Calu3 (cell line): ENCODE measurements around the gene SCCPDH. TPM values are rescaled to one million over a fixed set of nuclear protein-coding genes. Genes with fewer than 3 reads are reported as not detected.

ENCODE experiments used
- BruUV-seq: library from RNA; stranded (reverse); fragments of 400-500 nt; replicated peaks from 2 replicates; lab custom pipeline; 2021; lab: Mats Ljungman, UMichigan
- CTCF ChIA-PET: fragments of 300-600 bp; sonication (Branson Sonifier 250); formaldehyde crosslinking; loops from one replicate; lab custom pipeline; 2022; ENCODE audit warnings: antibody characterized with exemption; lab: Charles Lee
- DNase-seq: peaks from one replicate; pipeline ENCODE4 v3.0.0; 2022
- H3K27ac Mint-ChIP-seq: one replicate; pipeline ENCODE4 v1.8.0; 2022; ENCODE audit warnings: mixed read lengths; ENCODE audit not compliant: unreplicated experiment
- H3K27me3 Mint-ChIP-seq: one replicate; pipeline ENCODE4 v1.8.0; 2022; ENCODE audit warnings: mixed read lengths; ENCODE audit not compliant: unreplicated experiment
- H3K36me3 Mint-ChIP-seq: one replicate; pipeline ENCODE4 v1.8.0; 2022; ENCODE audit warnings: mild to moderate bottlenecking, moderate library complexity, mixed read lengths; ENCODE audit not compliant: insufficient read depth, unreplicated experiment
- H3K4me1 Mint-ChIP-seq: one replicate; pipeline ENCODE4 v1.8.0; 2022; ENCODE audit warnings: mild to moderate bottlenecking, low read depth, mixed read lengths; ENCODE audit not compliant: unreplicated experiment
- H3K4me3 Mint-ChIP-seq: one replicate; pipeline ENCODE4 v1.8.0; 2022; ENCODE audit warnings: mild to moderate bottlenecking, low read depth, moderate library complexity, mixed read lengths; ENCODE audit not compliant: unreplicated experiment
- H3K9me3 Mint-ChIP-seq: one replicate; pipeline ENCODE4 v1.8.0; 2022; ENCODE audit warnings: low read depth, mixed read lengths; ENCODE audit not compliant: unreplicated experiment
- CTCF ChIP-seq: fragments of 200-600 bp; IDR thresholded peaks from one replicate; pipeline ENCODE4 v1.8.0; 2022; ENCODE audit warnings: antibody characterized with exemption; ENCODE audit not compliant: unreplicated experiment
- intact Hi-C: fragments of 100-400 bp; cut with micrococcal nuclease; formaldehyde crosslinking; loops from one replicate; pipeline ENCODE4 v1.10.0; 2022; ENCODE audit not compliant: unreplicated experiment
- total RNA-seq: library from RNA; stranded (reverse); gene quantifications from 2 replicates; pipeline ENCODE4 v1.2.3, GENCODE V29; 2022

Gene SCCPDH
- total RNA-seq, 1 experiment from 2014 or later: 40.0 TPM

DNA sequence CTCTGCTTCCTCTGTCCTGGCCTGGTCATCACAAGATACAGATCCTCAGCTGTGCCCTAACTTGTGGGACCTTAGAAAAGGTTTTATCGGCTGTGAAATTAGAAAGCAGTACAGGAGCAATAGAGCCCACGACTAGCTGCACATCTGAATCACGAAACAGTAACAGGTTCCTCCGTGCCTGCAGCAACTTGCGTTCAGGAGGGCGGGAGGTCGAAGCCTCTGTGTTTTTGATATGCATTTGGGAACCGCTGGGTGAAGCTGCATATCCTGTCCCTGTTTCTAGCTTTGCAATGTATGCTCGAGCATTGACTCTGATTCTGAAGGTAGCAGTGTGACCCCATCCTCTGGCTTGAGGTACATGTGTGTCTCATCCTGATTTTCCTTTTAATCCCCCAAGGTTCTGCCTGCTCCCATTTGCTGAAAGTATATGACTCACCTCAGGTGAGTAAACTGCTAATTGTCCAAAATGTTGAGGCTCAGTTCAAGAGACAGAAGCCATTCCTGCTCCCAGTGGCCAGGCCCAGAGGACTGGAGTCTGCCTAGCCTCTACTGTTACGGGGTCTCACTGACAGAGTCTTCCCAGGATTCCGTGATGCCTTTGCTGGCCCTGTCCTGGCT, 44.3 kb downstream of the SCCPDH start:
- Mint-ChIP-seq H3K4me3 (no peak overlapping the region), H3K27me3 (no peaks in the 10 kb centered on the region), H3K27ac (no peak overlapping the region), H3K9me3 (no peaks in the 10 kb centered on the region), H3K36me3 (no peaks in the 10 kb centered on the region), H3K4me1 (no peaks in the 10 kb centered on the region)
- intact Hi-C loops: no loop called here
- TF ChIP-seq CTCF: no peak
- no TSS peak for BruUV-seq
- CTCF ChIA-PET: interaction anchor here (0.6 kb wide), 1 partner anchor 69 kb away, joined by 5 read pairs; no protein-coding TSS in a partner anchor
- DNase-seq: no peak

DNA sequence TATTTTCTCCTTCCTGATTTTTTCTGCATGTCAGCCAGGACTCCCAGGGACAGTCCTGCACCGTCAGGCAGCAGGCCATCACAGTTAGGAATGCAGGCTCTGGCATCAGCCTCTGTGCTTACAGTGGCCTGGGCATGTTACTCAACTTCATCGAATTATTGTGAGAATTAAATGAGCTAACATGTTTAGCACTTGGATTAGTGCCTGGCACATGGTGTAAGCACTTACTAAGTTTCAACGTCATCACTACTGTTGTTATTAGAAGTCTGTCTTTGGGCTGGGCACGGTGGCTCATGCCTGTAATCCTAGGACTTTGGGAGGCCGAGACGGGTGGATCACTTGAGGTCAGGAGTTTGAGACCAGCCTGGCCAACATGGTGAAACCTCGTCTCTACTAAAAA, 45.1 kb downstream of the SCCPDH start:
- Mint-ChIP-seq H3K36me3 (no peaks in the 10 kb centered on the region), H3K27ac (no peak overlapping the region), H3K27me3 (no peaks in the 10 kb centered on the region), H3K4me3 (no peak overlapping the region), H3K4me1 (no peaks in the 10 kb centered on the region), H3K9me3 (no peaks in the 10 kb centered on the region)
- TF ChIP-seq CTCF: no peak
- intact Hi-C loops: no loop called here
- BruUV-seq: no TSS peak
- CTCF ChIA-PET: no interaction called here
- DNase-seq: no peak

DNA sequence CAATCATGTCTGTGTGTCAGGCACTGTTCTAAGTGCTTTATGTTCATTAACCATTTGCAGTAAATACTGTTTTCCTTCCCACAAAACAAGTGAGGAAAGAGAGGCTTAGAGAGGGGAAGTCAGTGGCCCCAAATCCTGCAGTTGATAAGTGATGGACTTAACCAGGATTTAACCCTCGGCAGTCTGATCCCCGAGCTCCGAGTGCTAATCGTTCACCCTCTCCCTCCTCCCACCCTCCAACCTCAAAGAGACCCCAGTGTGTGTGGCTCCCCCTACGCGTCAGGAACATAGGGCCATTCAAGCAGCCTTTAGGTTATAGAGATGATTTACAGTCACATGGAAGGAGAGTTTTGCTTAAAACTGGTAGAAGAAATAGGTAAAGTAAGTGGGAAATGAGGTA, 47.2 kb downstream of the SCCPDH start:
- no peak for TF ChIP-seq CTCF

GRCh38 chr1:246772686-246773085, 48.5 kb downstream of the SCCPDH start:
- Mint-ChIP-seq H3K27ac (no peak overlapping the region), H3K27me3 (no peaks in the 10 kb centered on the region), H3K4me1 (no peaks in the 10 kb centered on the region), H3K9me3 (no peaks in the 10 kb centered on the region), H3K36me3 (no peaks in the 10 kb centered on the region), H3K4me3 (no peak overlapping the region)
- BruUV-seq: no TSS peak
- CTCF ChIA-PET: no interaction called here
- DNase-seq: no peak
- intact Hi-C loops: no loop called here
- TF ChIP-seq CTCF: no peak

More for the DNA sequence above, 47.2 kb downstream of the SCCPDH start:
- H3K36me3 Mint-ChIP-seq: no peaks in the 10 kb centered on the region
- CTCF ChIA-PET: no interaction called here
- BruUV-seq: no TSS peak
- no peak overlapping the region for H3K27ac Mint-ChIP-seq
- H3K4me1 Mint-ChIP-seq: no peaks in the 10 kb centered on the region
- intact Hi-C loops: no loop called here
- no peaks in the 10 kb centered on the region for H3K9me3 Mint-ChIP-seq
- DNase-seq: no peak
- H3K27me3 Mint-ChIP-seq: no peaks in the 10 kb centered on the region
- H3K4me3 Mint-ChIP-seq: no peak overlapping the region
